GM12878 (cell line): Measurements from ENCODE around the gene SETD6. TPM values are rescaled to one million over a fixed set of nuclear protein-coding genes. Genes with fewer than 3 reads are reported as not detected.

Experiments
- RELA ChIP-seq: fragments of 450-650 bp; IDR thresholded peaks from 2 replicates; pipeline ENCODE4 v1.8.0; 2014; ENCODE audit warnings: borderline replicate concordance; ENCODE audit not compliant: partially characterized antibody
- RFX5 ChIP-seq: IDR thresholded peaks from 2 replicates; pipeline ENCODE4 v1.6.1; 2011; ENCODE audit warnings: low read depth, low read length, improper control_type of control experiment
- SKIL ChIP-seq: fragments of 450-650 bp; IDR thresholded peaks from 2 replicates; pipeline ENCODE4 v1.6.1; 2017; ENCODE audit warnings: mild to moderate bottlenecking, low read depth, inconsistent platforms; ENCODE audit not compliant: poor library complexity, severe bottlenecking
- TCF3 ChIP-seq: IDR thresholded peaks from 2 replicates; pipeline ENCODE4 v1.6.1; 2012; ENCODE audit warnings: low read depth, mild to moderate bottlenecking, low read length, borderline replicate concordance; ENCODE audit not compliant: insufficient read depth
- USF1 ChIP-seq: IDR thresholded peaks from 2 replicates; pipeline ENCODE4 v1.6.1; 2011; ENCODE audit warnings: borderline replicate concordance, low read depth, mild to moderate bottlenecking, moderate library complexity, mixed read lengths, low read length; ENCODE audit not compliant: insufficient read depth; ENCODE audit errors: extremely low read length
- polyA plus RNA-seq, 11 experiments: library from polyadenylated mRNA; depleted of rRNA in 4 of 11; unstranded in 6 of 11; stranded (reverse) in 5 of 11; fragments of >200 nt; fragmentation: Nextera tagmentation in 4 of 11; fragmentation: Illumina TruSeq in 1 of 11; extraction: Ambion mirVana in 4 of 11; extraction: Trizol in 1 of 11; gene quantifications; 1 replicate in 1 of 11; 2 replicates in 10 of 11; pipeline versions ENCODE4 v1.2.1 to v1.2.3, GENCODE V29; 2011 to 2016; ENCODE audit warnings: inconsistent platforms in 2 of 11, missing spikeins in 2 of 11, low read depth in 1 of 11
- total RNA-seq, 4 experiments: library from RNA; depleted of rRNA in 3 of 4; stranded (reverse); fragments of >200 nt in 3 of 4; fragmentation: Illumina TruSeq in 1 of 4; extraction: Trizol in 1 of 4; gene quantifications; 2 replicates each; pipeline versions ENCODE4 v1.2.1 to v1.2.3, GENCODE V29; 2013 to 2021
- TF ChIP-seq, protein P1 (sequence below), 3 experiments: IDR thresholded peaks in 2 of 3; conservative IDR thresholded peaks in 1 of 3; 2 replicates each; pipeline ENCODE4 v1.5.1; 2011; ENCODE audit warnings: low read depth in 3 of 3, low read length in 3 of 3, mild to moderate bottlenecking in 3 of 3, control low read depth in 2 of 3, moderate library complexity in 2 of 3, inconsistent platforms in 1 of 3, mixed read lengths in 1 of 3; ENCODE audit not compliant: control insufficient read depth in 2 of 3, insufficient read depth in 1 of 3; ENCODE audit errors: extremely low read depth in 1 of 3

SETD6 gene
- total and polyA plus RNA-seq, 10 of the 15 experiments (the other 5 are each of a cell fraction or from before 2014, with no cell fraction given), result 8.2 to 23.8 (median 16.2) TPM

- TF ChIP-seq SKIL, result no peak
- no peak for TF ChIP-seq TCF3
- no peak for TF ChIP-seq USF1
- TF ChIP-seq RFX5, result no peak
- TF ChIP-seq RELA, result no peak
- TF ChIP-seq, protein P1, sequence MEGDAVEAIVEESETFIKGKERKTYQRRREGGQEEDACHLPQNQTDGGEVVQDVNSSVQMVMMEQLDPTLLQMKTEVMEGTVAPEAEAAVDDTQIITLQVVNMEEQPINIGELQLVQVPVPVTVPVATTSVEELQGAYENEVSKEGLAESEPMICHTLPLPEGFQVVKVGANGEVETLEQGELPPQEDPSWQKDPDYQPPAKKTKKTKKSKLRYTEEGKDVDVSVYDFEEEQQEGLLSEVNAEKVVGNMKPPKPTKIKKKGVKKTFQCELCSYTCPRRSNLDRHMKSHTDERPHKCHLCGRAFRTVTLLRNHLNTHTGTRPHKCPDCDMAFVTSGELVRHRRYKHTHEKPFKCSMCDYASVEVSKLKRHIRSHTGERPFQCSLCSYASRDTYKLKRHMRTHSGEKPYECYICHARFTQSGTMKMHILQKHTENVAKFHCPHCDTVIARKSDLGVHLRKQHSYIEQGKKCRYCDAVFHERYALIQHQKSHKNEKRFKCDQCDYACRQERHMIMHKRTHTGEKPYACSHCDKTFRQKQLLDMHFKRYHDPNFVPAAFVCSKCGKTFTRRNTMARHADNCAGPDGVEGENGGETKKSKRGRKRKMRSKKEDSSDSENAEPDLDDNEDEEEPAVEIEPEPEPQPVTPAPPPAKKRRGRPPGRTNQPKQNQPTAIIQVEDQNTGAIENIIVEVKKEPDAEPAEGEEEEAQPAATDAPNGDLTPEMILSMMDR (IDR thresholded peaks at IDR 0.05 in 2 of 3, conservative IDR thresholded peaks at IDR 0.05 in 1 of 3; ENCODE audit: control insufficient read depth in 2 of 3, extremely low read depth in 1 of 3, insufficient read depth in 1 of 3, low read depth in 3 of 3, low read length in 3 of 3), result no peak
These were observed 18.6 kb downstream of the SETD6 start (continued) for GRCh38 chr16:58533751-58534470.
